ENCODE measurements around the gene FCHO1. TPM values are rescaled to one million over a fixed set of nuclear protein-coding genes. Genes with fewer than 3 reads are reported as not detected.

The FCHO1 gene
- total RNA-seq = 4.1 and 6.6 TPM in 2 replicates

GRCh38 chr19:17751103-17751911, at the start of gene FCHO1:
TSS of gene FCHO1 (plus strand) at chr19:17751477. CDS start at chr19:17755165, 3,688 bp downstream.

GRCh38 chr19:17718947-17719711, 32.1 kb upstream of the FCHO1 start, which contains the start of gene MAP1S:
TSS of gene MAP1S (plus strand) at chr19:17719480. CDS start at chr19:17719503, 23 bp downstream.

GRCh38 chr19:17794731-17795494, 43.6 kb downstream of the FCHO1 start, which contains the start of gene B3GNT3:
TSS of gene B3GNT3 (plus strand) at chr19:17795138. CDS start at chr19:17807808, 12,670 bp downstream.

DNA sequence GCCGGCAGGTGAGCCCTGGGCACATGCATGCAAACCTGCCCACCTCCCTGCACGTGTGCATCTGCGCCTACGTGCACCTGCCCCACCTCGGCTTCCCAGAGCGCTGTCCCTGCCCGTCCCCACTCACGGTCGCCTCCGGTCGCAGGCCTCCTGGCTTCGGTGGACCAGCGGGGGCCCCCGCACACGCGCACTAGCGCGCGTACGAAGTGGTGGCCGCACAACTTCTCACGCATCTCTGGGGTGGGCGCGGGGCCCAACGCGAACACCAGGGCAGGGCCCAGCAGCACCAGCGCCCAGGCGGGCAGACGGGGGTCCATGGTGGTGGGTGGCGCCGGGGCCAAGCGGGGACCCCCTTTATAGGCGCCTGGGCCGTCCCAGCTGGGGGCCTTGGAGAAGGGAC, 69.9 kb downstream of the FCHO1 start, which contains the start of gene INSL3:
Gene INSL3, minus strand, starts transcription at position 330 of the 400 bp plus-strand sequence. Its CDS starts 13 bp downstream, at position 317.

Other genes with a start within 250 kb of the FCHO1 start
- gene PGLS, start 239.8 kb upstream of the FCHO1 start, total RNA-seq = 94.9 and 105 TPM in 2 replicates
- 81.9 and 97.9 TPM in 2 replicates for gene COLGALT1, start 195.8 kb upstream of the FCHO1 start, total RNA-seq
- gene UNC13A, start 63.1 kb upstream of the FCHO1 start, total RNA-seq = 0.14 and 0.19 TPM in 2 replicates
- gene MAP1S, start 32.0 kb upstream of the FCHO1 start, total RNA-seq = 16.6 and 20.6 TPM in 2 replicates
- gene B3GNT3, start 43.7 kb downstream of the FCHO1 start, total RNA-seq = 11.3 and 15.7 TPM in 2 replicates
- gene INSL3, start 70.0 kb downstream of the FCHO1 start, total RNA-seq = not detected in 2 replicates
- gene JAK3, start 96.5 kb downstream of the FCHO1 start, total RNA-seq = 0.70 and 0.85 TPM in 2 replicates
- gene RPL18A, start 108.4 kb downstream of the FCHO1 start, total RNA-seq = 2,105 and 2,354 TPM in 2 replicates
- 0.37 TPM in 1 of 2 replicates, not detected in the other for gene SLC5A5, start 120.5 kb downstream of the FCHO1 start, total RNA-seq
- 86.3 and 94.5 TPM in 2 replicates for gene CCDC124, start 181.5 kb downstream of the FCHO1 start, total RNA-seq
- gene KCNN1, start 215.6 kb downstream of the FCHO1 start, total RNA-seq = not detected in 2 replicates